H9 (cell line): ENCODE results near the gene EEF1A2. TPM values are rescaled to one million over a fixed set of nuclear protein-coding genes. Genes with fewer than 3 reads are reported as not detected.

ENCODE experiments used
- DNase-seq: peaks from one replicate; pipeline ENCODE4 v3.0.0-alpha.2; 2017
- H2AFZ ChIP-seq: one replicate; pipeline ENCODE4 v1.6.1; 2013; ENCODE audit warnings: mild to moderate bottlenecking, low read length, control low read depth, moderate library complexity
- H2AK5ac ChIP-seq: 2 replicates; pipeline ENCODE4 v1.6.1; 2013; ENCODE audit warnings: low read length, control low read depth, mixed read lengths; ENCODE audit not compliant: insufficient read length
- H2BK120ac ChIP-seq: one replicate; pipeline ENCODE4 v1.6.1; 2013; ENCODE audit warnings: low read depth, mild to moderate bottlenecking, low read length, control low read depth, inconsistent platforms; ENCODE audit not compliant: poor library complexity, severe bottlenecking
- H2BK12ac ChIP-seq: 2 replicates; pipeline ENCODE4 v1.6.1; 2013; ENCODE audit warnings: low read length, control low read depth, mixed read lengths, low read depth; ENCODE audit not compliant: insufficient read length
- H2BK15ac ChIP-seq: 2 replicates; pipeline ENCODE4 v1.6.1; 2013; ENCODE audit warnings: low read depth, low read length, control low read depth
- H2BK20ac ChIP-seq: one replicate; pipeline ENCODE4 v1.6.1; 2013; ENCODE audit warnings: low read depth, mild to moderate bottlenecking, low read length, control low read depth, inconsistent platforms; ENCODE audit not compliant: poor library complexity, severe bottlenecking
- H2BK5ac ChIP-seq: 2 replicates; pipeline ENCODE4 v1.6.1; 2013; ENCODE audit warnings: low read length, control low read depth, mixed read lengths; ENCODE audit not compliant: insufficient read length
- H3K14ac ChIP-seq: 2 replicates; pipeline ENCODE4 v1.6.1; 2013; ENCODE audit warnings: low read length, control low read depth; ENCODE audit not compliant: insufficient read depth
- H3K18ac ChIP-seq: 2 replicates; pipeline ENCODE4 v1.6.1; 2013; ENCODE audit warnings: low read depth, mild to moderate bottlenecking, mixed read lengths, low read length, control low read depth; ENCODE audit not compliant: insufficient read length
- H3K23ac ChIP-seq: 2 replicates; pipeline ENCODE4 v1.6.1; 2013; ENCODE audit warnings: low read length, control low read depth, mixed read lengths, low read depth; ENCODE audit not compliant: insufficient read length
- H3K23me2 ChIP-seq: 2 replicates; pipeline ENCODE4 v1.6.1; 2013; ENCODE audit warnings: low read depth, mild to moderate bottlenecking, mixed read lengths, low read length, control low read depth; ENCODE audit not compliant: insufficient read length, poor library complexity, severe bottlenecking
- H3K27ac ChIP-seq: 2 replicates; pipeline ENCODE4 v1.5.1; 2013; ENCODE audit warnings: low read length, control low read depth, mixed read lengths, low read depth; ENCODE audit not compliant: insufficient read length
- H3K27me3 ChIP-seq: 2 replicates; pipeline ENCODE4 v1.6.1; 2013; ENCODE audit warnings: low read length, control low read depth, inconsistent platforms; ENCODE audit not compliant: insufficient read depth
- H3K4ac ChIP-seq: 2 replicates; pipeline ENCODE4 v1.6.1; 2013; ENCODE audit warnings: low read depth, mild to moderate bottlenecking, control low read depth, inconsistent platforms, low read length, moderate library complexity
- H3K4me1 ChIP-seq: 2 replicates; pipeline ENCODE4 v1.6.1; 2013; ENCODE audit warnings: low read length, control low read depth, inconsistent platforms; ENCODE audit not compliant: insufficient read depth
- H3K4me2 ChIP-seq: 2 replicates; pipeline ENCODE4 v1.6.1; 2013; ENCODE audit warnings: low read length, control low read depth, mixed read lengths; ENCODE audit not compliant: insufficient read length, insufficient read depth
- H3K56ac ChIP-seq: 2 replicates; pipeline ENCODE4 v1.6.1; 2013; ENCODE audit warnings: low read depth, mild to moderate bottlenecking, mixed read lengths, low read length, control low read depth; ENCODE audit not compliant: insufficient read length
- H3K79me1 ChIP-seq: 2 replicates; pipeline ENCODE4 v1.6.1; 2013; ENCODE audit warnings: low read depth, mild to moderate bottlenecking, moderate library complexity, low read length, control low read depth, inconsistent platforms; ENCODE audit not compliant: insufficient read depth, poor library complexity, severe bottlenecking
- H3K79me2 ChIP-seq: 2 replicates; pipeline ENCODE4 v1.6.1; 2013; ENCODE audit warnings: low read length, control low read depth, inconsistent platforms; ENCODE audit not compliant: insufficient read depth
- H3K9ac ChIP-seq: 2 replicates; pipeline ENCODE4 v1.6.1; 2013; ENCODE audit warnings: low read length, control low read depth, mixed read lengths; ENCODE audit not compliant: insufficient read length; ENCODE audit errors: extremely low read depth
- H3K9me3 ChIP-seq: one replicate; pipeline ENCODE4 v1.6.1; 2013; ENCODE audit warnings: low read depth, low read length, inconsistent platforms; ENCODE audit not compliant: control insufficient read depth
- H3T11ph ChIP-seq: one replicate; pipeline ENCODE4 v1.6.1; 2013; ENCODE audit warnings: mild to moderate bottlenecking, low read length, control low read depth, inconsistent platforms
- H4K20me1 ChIP-seq: one replicate; pipeline ENCODE4 v1.6.1; 2013; ENCODE audit not compliant: control insufficient read depth, insufficient read length, insufficient read depth
- H4K5ac ChIP-seq: 2 replicates; pipeline ENCODE4 v1.6.1; 2013; ENCODE audit warnings: low read depth, mild to moderate bottlenecking, mixed read lengths, low read length, control low read depth; ENCODE audit not compliant: insufficient read length
- H4K8ac ChIP-seq: replicated peaks from 2 replicates; pipeline ENCODE4 v1.6.1; 2013; ENCODE audit warnings: low read length, control low read depth, mixed read lengths, low read depth; ENCODE audit not compliant: insufficient read length
- H4K91ac ChIP-seq: 2 replicates; pipeline ENCODE4 v1.6.1; 2013; ENCODE audit warnings: low read depth, mild to moderate bottlenecking, moderate library complexity, mixed read lengths, low read length, control low read depth; ENCODE audit not compliant: insufficient read length
- H3K27ac Mint-ChIP-seq, 3 experiments: 2 replicates in 2 of 3; 3 replicates in 1 of 3; pipeline ENCODE4 v1.8.0; 2020 to 2021; ENCODE audit warnings: mixed read lengths in 3 of 3, mild to moderate bottlenecking in 1 of 3, moderate library complexity in 1 of 3
- H3K27me3 Mint-ChIP-seq: 2 replicates; pipeline ENCODE4 v1.8.0; 2021; ENCODE audit warnings: low read depth, mild to moderate bottlenecking, moderate library complexity, mixed read lengths
- H3K36me3 Mint-ChIP-seq, 3 experiments: 2 replicates in 2 of 3; 3 replicates in 1 of 3; pipeline ENCODE4 v1.8.0; 2020 to 2021; ENCODE audit warnings: low read depth in 3 of 3, mixed read lengths in 3 of 3; ENCODE audit not compliant: insufficient read depth in 1 of 3
- H3K4me1 Mint-ChIP-seq, 2 experiments: 2 replicates each; pipeline ENCODE4 v1.8.0; 2020; ENCODE audit warnings: mixed read lengths in 2 of 2
- H3K4me3 Mint-ChIP-seq, 2 experiments: 2 replicates in 1 of 2; 3 replicates in 1 of 2; pipeline ENCODE4 v1.8.0; 2020 to 2021; ENCODE audit warnings: mild to moderate bottlenecking in 2 of 2, mixed read lengths in 2 of 2, moderate library complexity in 1 of 2
- H3K9me3 Mint-ChIP-seq, 2 experiments: 2 replicates in 1 of 2; 3 replicates in 1 of 2; pipeline ENCODE4 v1.8.0; 2020; ENCODE audit warnings: mild to moderate bottlenecking in 2 of 2, mixed read lengths in 2 of 2, moderate library complexity in 1 of 2
- WGBS: extraction: QIAGEN DNeasy Blood & Tissue Kit; methylation state at CpG from one replicate; pipeline ENCODE4 v1.1.7; 2013; ENCODE audit warnings: missing lambda C conversion rate, low lambda C conversion rate, mixed read lengths; ENCODE audit not compliant: insufficient read length; ENCODE audit errors: extremely low coverage; 5-methylcytosine and 5-hydroxymethylcytosine counted together
- total RNA-seq: library from RNA; stranded (reverse); gene quantifications from 2 replicates; pipeline ENCODE4 v1.2.1, GENCODE V29; 2021
- TF ChIP-seq, protein P1 (sequence below): fragments of 200-600 bp; sonication (generic); conservative IDR thresholded peaks from 3 replicates; pipeline ENCODE4 v1.8.0; 2021; ENCODE audit warnings: antibody characterized with exemption, mild to moderate bottlenecking

EEF1A2 gene
- total RNA-seq, 1 experiment from 2014 or later, result 27.4 TPM

DNA sequence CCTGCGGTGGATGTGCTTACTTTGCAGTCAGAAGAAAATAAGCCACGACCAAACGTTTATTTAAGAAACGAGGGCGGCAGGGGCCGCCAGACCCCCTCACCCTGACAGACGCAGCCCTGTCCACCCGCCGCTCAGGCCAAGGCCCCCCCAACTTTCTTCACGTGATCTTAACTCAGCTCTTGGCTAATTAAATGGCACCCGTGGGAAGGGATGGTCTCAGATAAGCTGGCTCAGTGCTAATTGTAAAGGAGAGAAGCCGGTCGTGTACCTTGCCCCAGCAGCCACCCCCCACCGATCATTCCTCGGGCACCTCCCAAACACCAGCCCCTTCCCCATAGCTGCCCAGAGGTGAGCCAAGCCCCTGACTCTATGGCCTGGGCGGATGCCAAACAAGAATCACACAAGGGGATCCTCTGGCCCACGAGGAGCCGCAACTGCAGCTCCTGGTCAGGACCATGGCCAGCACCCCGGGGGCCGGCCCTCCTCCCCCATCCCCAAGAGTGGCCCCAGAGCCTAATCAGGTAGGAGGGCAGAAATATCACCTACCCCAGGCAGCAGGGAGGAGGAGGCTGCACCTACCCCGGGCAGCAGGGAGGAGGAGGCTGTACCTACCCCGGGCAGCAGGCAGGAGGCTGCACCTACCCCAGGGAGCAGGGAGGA, 37.6 kb downstream of the EEF1A2 start:
- H3K27ac Mint-ChIP-seq, result 0 out of 7 replicates have a peak overlapping the region, but pooled peaks of 1 of the 3 experiments have one; percentile 52
- H4K20me1 ChIP-seq, result no peaks in the 10 kb centered on the region
- H3K4me2 ChIP-seq, result no peak overlapping the region
- H4K8ac ChIP-seq, result no peak overlapping the region
- no peak overlapping the region for H3T11ph ChIP-seq
- TF ChIP-seq, protein P1, sequence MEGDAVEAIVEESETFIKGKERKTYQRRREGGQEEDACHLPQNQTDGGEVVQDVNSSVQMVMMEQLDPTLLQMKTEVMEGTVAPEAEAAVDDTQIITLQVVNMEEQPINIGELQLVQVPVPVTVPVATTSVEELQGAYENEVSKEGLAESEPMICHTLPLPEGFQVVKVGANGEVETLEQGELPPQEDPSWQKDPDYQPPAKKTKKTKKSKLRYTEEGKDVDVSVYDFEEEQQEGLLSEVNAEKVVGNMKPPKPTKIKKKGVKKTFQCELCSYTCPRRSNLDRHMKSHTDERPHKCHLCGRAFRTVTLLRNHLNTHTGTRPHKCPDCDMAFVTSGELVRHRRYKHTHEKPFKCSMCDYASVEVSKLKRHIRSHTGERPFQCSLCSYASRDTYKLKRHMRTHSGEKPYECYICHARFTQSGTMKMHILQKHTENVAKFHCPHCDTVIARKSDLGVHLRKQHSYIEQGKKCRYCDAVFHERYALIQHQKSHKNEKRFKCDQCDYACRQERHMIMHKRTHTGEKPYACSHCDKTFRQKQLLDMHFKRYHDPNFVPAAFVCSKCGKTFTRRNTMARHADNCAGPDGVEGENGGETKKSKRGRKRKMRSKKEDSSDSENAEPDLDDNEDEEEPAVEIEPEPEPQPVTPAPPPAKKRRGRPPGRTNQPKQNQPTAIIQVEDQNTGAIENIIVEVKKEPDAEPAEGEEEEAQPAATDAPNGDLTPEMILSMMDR, result no peak
- H2BK12ac ChIP-seq, result no peak overlapping the region
- no peaks in the 10 kb centered on the region for H3K27me3 ChIP-seq
- no peak overlapping the region for H3K23ac ChIP-seq
- H3K18ac ChIP-seq, result no peak overlapping the region
- H3K9me3 ChIP-seq, result no peaks in the 10 kb centered on the region
- no peak overlapping the region for H4K91ac ChIP-seq
- no peak overlapping the region for H2BK120ac ChIP-seq
- no peak overlapping the region for H3K14ac ChIP-seq
- H3K27ac ChIP-seq, result no peak overlapping the region
- no peak overlapping the region for H3K4me3 Mint-ChIP-seq
- H3K79me1 ChIP-seq, result peaks cover 3% of the 10 kb centered on the region
- no peaks in the 10 kb centered on the region; the same call in 1 of the 2 replicates for H3K27me3 Mint-ChIP-seq
- no peak overlapping the region for H3K4ac ChIP-seq
- WGBS, result no CpG with 5 or more reads among the region's 22 CpGs
- no peak overlapping the region for H3K9ac ChIP-seq
- H3K4me1 ChIP-seq, result no peaks in the 10 kb centered on the region
- H3K9me3 Mint-ChIP-seq, result no peaks in the 10 kb centered on the region
- H3K56ac ChIP-seq, result no peak overlapping the region
- H3K36me3 Mint-ChIP-seq, result peaks cover 0 to 10% (median 0%) of the 10 kb centered on the region in 3 experiments; a peak in 2 of 7 replicates
- peaks cover 4% of the 10 kb centered on the region; the same call in 1 of the 2 replicates for H3K79me2 ChIP-seq
- peaks cover 21 to 39% of the 10 kb centered on the region in 2 experiments for H3K4me1 Mint-ChIP-seq
- H2BK5ac ChIP-seq, result no peak overlapping the region
- no peak overlapping the region for H2BK20ac ChIP-seq
- no peak overlapping the region for H2BK15ac ChIP-seq
- no peak overlapping the region for H4K5ac ChIP-seq
- H2AK5ac ChIP-seq, result no peak overlapping the region
- H3K23me2 ChIP-seq, result no peaks in the 10 kb centered on the region
- no peak overlapping the region for H2AFZ ChIP-seq
- no peak for DNase-seq
